Measurements from ENCODE around the gene CA6.
"Not testable (repeated sequence)": the region's sequence is repeated elsewhere in the genome, so short reads cannot be mapped to it uniquely, and the experiment has no call there.

CA6 gene

DNA sequence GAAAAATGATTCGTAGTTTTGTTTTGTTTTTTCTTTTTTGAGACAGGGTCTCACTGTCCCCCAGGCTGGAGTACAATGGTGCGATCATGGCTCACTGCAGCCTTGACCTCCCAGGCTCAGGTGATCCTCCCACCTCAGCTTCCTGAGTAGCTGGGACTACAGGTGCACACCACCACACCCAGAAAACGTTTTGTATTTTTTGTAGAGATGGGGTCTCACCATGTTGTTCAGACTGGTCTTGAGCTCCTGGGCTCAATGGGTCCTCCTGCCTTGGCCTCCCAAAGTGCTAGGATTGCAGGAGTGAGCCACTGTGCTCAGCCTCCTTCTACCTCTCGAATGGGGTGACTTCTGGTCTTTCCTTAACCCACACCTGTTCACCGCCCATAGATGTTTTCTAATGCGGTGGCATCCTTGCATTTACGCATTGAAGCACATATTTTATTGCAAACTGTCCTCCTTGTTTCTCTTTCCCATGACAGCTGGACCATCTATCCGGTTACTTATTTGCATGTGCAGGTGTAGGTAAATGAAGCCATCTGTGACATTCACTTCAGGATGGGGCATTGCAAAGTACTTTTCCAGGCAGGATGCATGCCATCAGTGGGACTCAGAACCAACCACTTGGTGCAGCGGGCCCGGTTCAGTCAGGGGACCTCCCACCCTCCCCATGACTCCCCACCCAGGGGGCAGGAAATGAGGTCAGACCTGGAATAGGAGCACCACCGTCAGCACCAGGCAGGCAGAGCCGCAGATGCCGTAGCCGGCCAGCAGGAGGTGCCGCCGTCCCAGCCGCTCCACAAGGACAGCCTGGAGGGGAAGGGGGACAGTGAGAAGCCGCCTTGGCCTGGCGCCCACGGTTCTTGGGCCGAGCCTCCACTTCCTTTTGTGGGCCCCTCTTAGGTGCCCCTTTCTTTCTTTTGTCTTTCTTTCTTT is 64.0 kb downstream of the CA6 start:
- peak; percentile 8 for DNase-seq

GRCh38 chr1:9010781-9011323 is 65.2 kb downstream of the CA6 start:
- DNase-seq, result no peak

DNA sequence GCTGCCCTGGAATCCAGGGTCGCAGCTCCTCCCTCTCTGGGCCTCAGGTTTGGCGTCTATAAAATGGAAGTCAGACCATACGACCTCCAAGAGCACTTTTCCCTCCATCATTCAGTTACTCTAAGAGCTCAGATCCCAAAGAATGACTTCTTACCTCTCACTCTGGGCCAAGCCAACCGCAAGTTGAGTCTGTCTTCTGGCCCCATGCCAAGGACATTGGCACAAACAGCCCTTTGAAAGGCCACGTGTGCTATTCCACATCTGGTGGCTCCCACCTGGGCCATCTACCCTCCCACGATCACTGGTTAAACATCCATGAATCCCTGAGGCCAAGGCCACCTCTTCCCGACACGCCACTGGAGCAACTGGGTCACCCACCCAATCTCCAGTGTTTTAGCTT is 68.2 kb downstream of the CA6 start:
- DNase-seq, result no peak

DNA sequence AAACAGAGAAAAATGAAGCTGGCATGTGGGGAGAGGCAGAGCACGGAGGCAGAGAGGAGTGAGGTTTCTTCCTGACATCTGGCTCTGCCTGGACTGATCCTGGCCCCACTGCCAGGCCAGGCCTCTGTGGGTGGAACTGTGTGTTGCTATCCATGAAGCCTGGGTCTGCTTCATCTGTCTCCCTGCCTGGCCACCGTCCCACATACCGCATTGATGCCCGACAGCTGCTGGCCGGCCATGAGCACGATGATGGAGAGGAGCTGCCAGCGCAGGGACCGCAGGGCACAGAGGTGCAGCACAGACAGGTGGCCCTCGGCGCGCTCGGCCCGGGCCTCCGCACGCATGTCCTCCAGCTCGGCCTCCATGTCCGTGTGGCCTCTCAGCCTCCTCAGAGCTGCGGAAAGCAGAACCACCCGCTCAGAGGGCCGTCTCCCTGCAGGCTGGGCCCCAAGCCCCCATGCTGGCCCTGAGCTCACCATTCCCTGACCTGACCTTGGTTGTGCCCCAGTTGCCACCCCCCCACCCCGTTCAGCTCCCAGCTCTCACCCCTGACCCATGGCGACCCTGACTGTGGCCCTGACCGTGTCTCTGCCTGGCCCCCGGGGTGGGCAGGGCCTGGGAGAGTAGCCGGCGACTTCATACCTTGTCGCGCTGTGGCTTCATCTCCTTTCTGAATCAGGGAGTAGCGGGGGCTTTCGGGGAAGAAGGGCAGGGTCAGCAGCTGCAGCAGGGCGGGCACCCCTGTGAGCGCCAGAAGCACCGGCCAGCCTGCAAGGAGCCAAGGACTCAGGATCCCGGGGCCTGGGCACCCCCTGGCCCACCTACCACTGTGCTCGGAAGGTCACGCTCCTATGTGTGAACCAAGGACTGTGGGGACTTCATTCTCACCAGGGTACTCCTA is 69.1 kb downstream of the CA6 start:
- no peak for DNase-seq

GRCh38 chr1:9016455-9016854 is 70.8 kb downstream of the CA6 start:
- no peak for DNase-seq

GRCh38 chr1:9018333-9018732 is 72.7 kb downstream of the CA6 start:
- peak; percentile 25 for DNase-seq

DNA sequence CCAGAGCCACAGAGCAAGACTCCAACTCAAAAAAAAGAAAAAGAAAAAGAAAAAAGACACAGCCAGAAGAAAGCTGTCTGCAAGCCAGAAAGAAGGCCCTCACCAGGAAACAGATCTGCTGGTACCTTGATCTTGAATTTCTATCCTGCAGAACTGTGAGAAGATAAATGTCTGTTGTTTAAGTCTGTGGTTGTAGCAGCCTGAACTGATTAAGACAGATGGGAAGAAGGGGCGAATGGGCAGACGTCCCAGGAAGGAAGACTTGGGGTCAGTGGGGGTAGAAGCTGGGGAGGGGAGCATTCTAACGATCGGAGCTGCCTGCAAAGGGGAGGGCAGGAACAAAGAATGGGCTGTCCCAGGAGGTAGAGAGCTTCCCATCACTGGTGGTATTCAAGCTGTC is 74.2 kb downstream of the CA6 start:
- no peak for DNase-seq

DNA sequence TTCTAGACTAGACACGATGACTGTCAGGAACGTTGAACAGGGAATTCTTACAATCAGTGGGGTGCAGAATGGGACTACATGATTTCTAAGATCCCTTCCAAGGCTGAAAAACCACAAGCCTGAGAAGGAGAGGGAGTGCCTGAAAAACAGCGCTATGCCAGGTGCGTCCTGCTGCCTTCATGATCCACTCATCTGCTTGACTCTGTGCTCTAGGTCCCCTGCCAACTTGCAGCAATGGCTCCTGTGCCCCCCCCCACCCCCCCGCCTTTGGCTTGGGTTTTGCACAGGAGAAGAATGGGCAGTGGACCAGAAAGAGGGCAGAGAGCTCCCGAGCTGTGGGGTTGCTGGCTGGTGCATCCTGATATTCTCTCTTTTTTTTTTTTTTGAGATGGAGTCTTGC is 74.6 kb downstream of the CA6 start:
- no peak for DNase-seq

DNA sequence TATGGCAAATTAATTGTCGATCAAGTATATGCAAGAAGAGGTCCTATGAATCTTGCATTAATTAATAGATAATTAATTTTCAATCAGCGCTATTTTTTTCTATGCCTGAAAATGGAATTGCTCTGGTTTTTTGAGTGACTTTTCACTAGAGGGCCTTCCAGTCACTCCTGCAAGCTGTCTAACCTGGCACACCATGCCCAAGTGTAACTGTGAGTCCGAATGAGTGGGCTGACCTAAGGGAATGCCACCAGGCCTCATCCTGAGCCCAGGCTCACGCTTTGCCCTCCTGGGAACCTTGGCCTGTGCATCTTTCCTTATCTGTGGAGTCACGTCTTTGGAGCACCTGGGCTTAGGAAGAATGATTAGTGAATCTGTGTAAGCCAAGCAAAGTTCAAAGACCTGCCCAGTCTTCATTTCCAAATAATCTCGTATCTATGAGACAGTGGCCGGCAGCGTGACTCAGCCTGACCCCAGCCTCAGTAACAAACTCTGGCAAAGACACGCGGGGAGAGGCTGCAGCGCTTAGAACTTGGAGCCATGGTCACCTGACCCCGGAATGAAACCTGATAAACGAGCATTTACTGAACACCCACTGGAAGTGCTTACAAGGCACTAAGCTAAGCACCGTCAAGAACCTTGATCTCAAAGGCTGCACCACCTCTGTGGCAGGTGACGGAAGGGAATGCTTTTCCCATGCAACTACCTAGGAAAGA is 76.5 kb downstream of the CA6 start:
- not testable (repeated sequence) for DNase-seq

DNA sequence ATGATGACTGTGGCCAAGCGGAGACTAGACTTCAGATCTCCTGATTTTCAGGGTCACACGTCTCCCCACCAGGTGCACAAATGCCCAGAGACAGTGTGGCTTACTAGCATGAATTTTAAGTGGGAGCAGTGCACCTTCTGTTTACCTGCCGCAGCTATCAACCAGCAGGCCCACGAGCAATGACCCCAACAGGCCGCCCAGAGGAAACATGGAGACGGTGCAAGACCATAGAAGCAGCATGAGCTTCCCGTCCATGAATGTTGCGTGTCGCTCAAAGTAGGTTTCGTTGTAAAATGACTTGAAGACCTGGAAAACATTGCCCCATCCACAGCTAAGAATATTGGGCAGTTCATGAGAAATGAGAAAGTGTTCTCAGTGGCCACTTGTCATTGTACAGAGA is 77.1 kb downstream of the CA6 start:
- no peak for DNase-seq

Measured in NCI-H1092 treated with DMSO at 0.1 percent for 48 hours (cell line).